Progenitor cell of endocrine pancreas (in vitro differentiated cells): ENCODE data around the gene DGKI. TPM values are rescaled to one million over a fixed set of nuclear protein-coding genes. Genes with fewer than 3 reads are reported as not detected.

Source experiments
- DNase-seq: peaks from one replicate; pipeline ENCODE4 v3.0.0; 2021; ENCODE audit warnings: low spot score; ENCODE audit not compliant: unreplicated experiment
- H3K27ac Mint-ChIP-seq: 2 replicates; pipeline ENCODE4 v1.8.0; 2021; ENCODE audit warnings: mild to moderate bottlenecking, moderate library complexity, mixed read lengths
- H3K27me3 Mint-ChIP-seq: 2 replicates; pipeline ENCODE4 v1.8.0; 2021; ENCODE audit warnings: mixed read lengths
- H3K36me3 Mint-ChIP-seq: 2 replicates; pipeline ENCODE4 v1.8.0; 2022; ENCODE audit warnings: mixed read lengths; ENCODE audit not compliant: insufficient read depth
- H3K4me1 Mint-ChIP-seq: 2 replicates; pipeline ENCODE4 v1.8.0; 2021; ENCODE audit warnings: low read depth, mixed read lengths
- H3K4me3 Mint-ChIP-seq: 2 replicates; pipeline ENCODE4 v1.8.0; 2021; ENCODE audit warnings: low read depth, mild to moderate bottlenecking, moderate library complexity, mixed read lengths
- H3K9me3 Mint-ChIP-seq: 2 replicates; pipeline ENCODE4 v1.8.0; 2021; ENCODE audit warnings: low read depth, mixed read lengths
- CTCF ChIP-seq: fragments of 200-600 bp; sonication (generic); IDR thresholded peaks from one replicate; pipeline ENCODE4 v1.5.0; 2021; ENCODE audit warnings: antibody characterized with exemption, mild to moderate bottlenecking; ENCODE audit not compliant: unreplicated experiment
- total RNA-seq: library from RNA; stranded (reverse); gene quantifications from 2 replicates; pipeline ENCODE4 v1.2.1, GENCODE V29; 2021

The DGKI gene
- total RNA-seq, 1 donor from 2014 or later: 0.41 TPM

GRCh38 chr7:137474540-137475026 is 372.2 kb downstream of the DGKI start:
- H3K27me3 Mint-ChIP-seq: no peaks in the 10 kb centered on the region
- H3K36me3 Mint-ChIP-seq: no peaks in the 10 kb centered on the region
- DNase-seq: no peak
- no peak for TF ChIP-seq CTCF
- H3K4me1 Mint-ChIP-seq: no peaks in the 10 kb centered on the region
- no peaks in the 10 kb centered on the region for H3K9me3 Mint-ChIP-seq
- H3K27ac Mint-ChIP-seq: no peak overlapping the region
- H3K4me3 Mint-ChIP-seq: no peak overlapping the region

DNA sequence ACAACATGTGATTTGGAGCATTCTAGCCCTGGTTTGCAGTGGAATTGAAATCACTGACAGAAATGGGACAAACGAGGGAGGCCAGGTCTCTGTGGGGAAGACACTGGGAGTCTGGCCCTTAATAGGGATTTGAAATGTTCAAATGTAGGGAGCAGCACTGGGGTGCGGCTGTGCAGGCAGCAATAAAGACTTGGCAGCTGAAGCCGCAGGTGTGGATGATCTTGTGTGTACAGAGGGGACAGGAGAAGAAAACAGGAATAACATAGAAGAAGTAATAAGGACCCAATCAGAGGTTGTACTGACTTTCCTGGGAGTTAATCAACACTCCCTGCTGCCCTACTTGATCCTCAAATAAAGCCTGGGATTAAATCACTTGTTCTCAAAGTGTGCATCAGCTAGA is 375.6 kb downstream of the DGKI start:
- no peaks in the 10 kb centered on the region for H3K9me3 Mint-ChIP-seq
- H3K36me3 Mint-ChIP-seq: no peaks in the 10 kb centered on the region
- TF ChIP-seq CTCF: no peak
- no peak for DNase-seq
- H3K4me1 Mint-ChIP-seq: no peaks in the 10 kb centered on the region
- H3K27me3 Mint-ChIP-seq: no peaks in the 10 kb centered on the region
- H3K4me3 Mint-ChIP-seq: no peak overlapping the region
- no peak overlapping the region for H3K27ac Mint-ChIP-seq

- Mint-ChIP-seq H3K27ac (no peak overlapping the region), H3K4me3 (no peak overlapping the region), H3K9me3 (no peaks in the 10 kb centered on the region), H3K27me3 (no peaks in the 10 kb centered on the region), H3K4me1 (no peaks in the 10 kb centered on the region), H3K36me3 (no peaks in the 10 kb centered on the region)
- no peak for DNase-seq
- no peak for TF ChIP-seq CTCF
Measured at GRCh38 chr7:137469858-137470257, 376.9 kb downstream of the DGKI start.

DNA sequence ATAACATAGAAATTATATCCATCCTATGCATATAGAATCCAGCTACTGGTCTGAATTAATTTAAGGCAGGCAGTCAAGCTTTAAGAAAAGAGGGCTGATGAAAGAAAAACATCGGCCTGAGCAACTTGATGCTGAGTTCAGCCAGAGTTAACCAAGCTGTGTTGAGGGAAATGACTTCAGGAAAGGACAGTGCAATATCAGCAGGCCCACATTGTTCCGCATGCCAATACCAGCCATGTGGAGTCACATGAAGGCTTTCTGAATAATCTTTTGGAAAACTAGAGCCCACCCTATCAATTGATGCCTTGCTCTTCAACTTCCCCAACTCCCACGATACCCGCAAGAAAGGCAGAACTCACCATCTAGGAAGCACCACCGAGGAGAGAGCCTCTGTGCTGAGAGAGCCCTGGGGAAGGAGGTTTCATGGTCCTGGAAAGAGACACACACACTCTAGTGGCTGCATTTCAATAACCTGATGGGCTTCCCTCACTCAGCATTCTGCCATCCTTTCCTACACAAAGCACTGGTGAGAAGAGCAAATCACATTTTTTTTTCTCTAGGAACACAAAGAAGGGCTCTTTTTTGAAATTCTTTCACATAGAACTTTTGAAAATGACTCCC is 377.5 kb downstream of the DGKI start:
- Mint-ChIP-seq H3K4me3 (no peak overlapping the region), H3K36me3 (no peaks in the 10 kb centered on the region), H3K27me3 (no peaks in the 10 kb centered on the region), H3K9me3 (no peaks in the 10 kb centered on the region), H3K27ac (no peak overlapping the region), H3K4me1 (no peaks in the 10 kb centered on the region)
- DNase-seq: no peak
- TF ChIP-seq CTCF: no peak

- Mint-ChIP-seq H3K9me3 (no peaks in the 10 kb centered on the region), H3K4me1 (no peaks in the 10 kb centered on the region), H3K27me3 (no peaks in the 10 kb centered on the region), H3K4me3 (no peak overlapping the region), H3K27ac (no peak overlapping the region), H3K36me3 (no peaks in the 10 kb centered on the region)
- no peak for DNase-seq
- no peak for TF ChIP-seq CTCF
Measured at GRCh38 chr7:137462847-137463246, 383.9 kb downstream of the DGKI start.
